Mesenteric fat pad (tissue), 1 donor: ENCODE measurements around the gene STAC. TPM values are rescaled to one million over a fixed set of nuclear protein-coding genes. Genes with fewer than 3 reads are reported as not detected.

Experiments used
- DNase-seq: peaks from one replicate; pipeline ENCODE4 v3.0.0-alpha.2; 2020; ENCODE audit warnings: low spot score
- total RNA-seq: library from RNA; stranded (reverse); fragmentation: NEBNext Ultra II Directional; extraction: Animal tissue kit (Norgen Biotek cat#: 25700); gene quantifications from one replicate; pipeline ENCODE4 v1.2.1, GENCODE V29; 2021
- donor health status: DM: yes; HTN: yes; CAD: no.

Gene STAC
- total RNA-seq, 1 donor from 2014 or later = 1.1 TPM

- DNase-seq = no peak
Measured at GRCh38 chr3:36579746-36580145, 199.4 kb downstream of the STAC start.

- DNase-seq = no peak
Measured at GRCh38 chr3:36580716-36581115, 200.4 kb downstream of the STAC start.

GRCh38 chr3:36591959-36592358 lies 211.7 kb downstream of the STAC start:
- DNase-seq = no peak

GRCh38 chr3:36595511-36595910 lies 215.2 kb downstream of the STAC start:
- DNase-seq = no peak

- no peak for DNase-seq
Measured at GRCh38 chr3:36596419-36596818, 216.1 kb downstream of the STAC start.

GRCh38 chr3:36597422-36597821 lies 217.1 kb downstream of the STAC start:
- no peak for DNase-seq
